Uterus (tissue), 4 donors: Measurements from ENCODE around the gene CDHR4. TPM values are rescaled to one million over a fixed set of nuclear protein-coding genes. Genes with fewer than 3 reads are reported as not detected.

Source experiments
- DNase-seq, 2 donors: peaks; one replicate each; pipeline ENCODE4 v3.0.0-alpha.2; 2019 to 2020
- H3K27ac ChIP-seq, 2 donors: fragments of 200-600 bp; sonication (generic); 1 replicate in 1 of 2; 2 replicates in 1 of 2; pipeline ENCODE4 v1.5.1; 2016 to 2018
- H3K27me3 ChIP-seq, 2 donors: fragments of 200-600 bp; sonication (generic); one replicate each; pipeline ENCODE4 v1.5.1; 2018 to 2019; ENCODE audit warnings: control low read depth in 1 of 2
- H3K36me3 ChIP-seq, 2 donors: fragments of 200-600 bp; sonication (generic); one replicate each; pipeline ENCODE4 v1.5.1; 2019; ENCODE audit warnings: control low read depth in 1 of 2
- H3K4me1 ChIP-seq, 2 donors: fragments of 200-600 bp; sonication (generic); one replicate each; pipeline ENCODE4 v1.5.1; 2018 to 2019; ENCODE audit warnings: control low read depth in 1 of 2
- H3K4me3 ChIP-seq, 2 donors: fragments of 200-600 bp; sonication (generic); 1 replicate in 1 of 2; 2 replicates in 1 of 2; pipeline ENCODE4 v1.5.1; 2018 to 2019; ENCODE audit warnings: mild to moderate bottlenecking in 1 of 2
- H3K9me3 ChIP-seq, 2 donors: fragments of 200-600 bp; sonication (generic); one replicate each; pipeline ENCODE4 v1.5.1; 2019; ENCODE audit warnings: control low read depth in 1 of 2
- POLR2A ChIP-seq, 2 donors: fragments of 450-650 bp; IDR thresholded peaks; one replicate each; pipeline ENCODE4 v1.6.1; 2016; ENCODE audit warnings: antibody characterized with exemption in 2 of 2, mild to moderate bottlenecking in 1 of 2, moderate library complexity in 1 of 2
- intact Hi-C: fragments of 100-400 bp; cut with DNase I; formaldehyde crosslinking; loops from one replicate; pipeline ENCODE4 v1.15.1; 2023; ENCODE audit warnings: low total_unique reads
- total RNA-seq, 4 donors: library from RNA; depleted of rRNA in 3 of 4; stranded (reverse); fragments of >200 nt in 3 of 4; gene quantifications; one replicate each; pipeline versions ENCODE4 v1.1.0 to v1.2.4, GENCODE V29; 2014 to 2023
- TF ChIP-seq, protein P1 (sequence below), 4 experiments: fragments of 200-600 bp in 2 of 4; fragments of 450-650 bp in 2 of 4; sonication (generic) in 2 of 4; IDR thresholded peaks; one replicate each; pipeline ENCODE4 v1.5.1; 2016 to 2019; ENCODE audit warnings: antibody characterized with exemption in 4 of 4, mild to moderate bottlenecking in 2 of 4, moderate library complexity in 1 of 4
- donor health status: DM: yes; HTN: yes; CAD: no.

Gene CDHR4
- total RNA-seq, 4 donors from 2014 or later = 0.41 to 1.6 TPM; not detected in 2

DNA sequence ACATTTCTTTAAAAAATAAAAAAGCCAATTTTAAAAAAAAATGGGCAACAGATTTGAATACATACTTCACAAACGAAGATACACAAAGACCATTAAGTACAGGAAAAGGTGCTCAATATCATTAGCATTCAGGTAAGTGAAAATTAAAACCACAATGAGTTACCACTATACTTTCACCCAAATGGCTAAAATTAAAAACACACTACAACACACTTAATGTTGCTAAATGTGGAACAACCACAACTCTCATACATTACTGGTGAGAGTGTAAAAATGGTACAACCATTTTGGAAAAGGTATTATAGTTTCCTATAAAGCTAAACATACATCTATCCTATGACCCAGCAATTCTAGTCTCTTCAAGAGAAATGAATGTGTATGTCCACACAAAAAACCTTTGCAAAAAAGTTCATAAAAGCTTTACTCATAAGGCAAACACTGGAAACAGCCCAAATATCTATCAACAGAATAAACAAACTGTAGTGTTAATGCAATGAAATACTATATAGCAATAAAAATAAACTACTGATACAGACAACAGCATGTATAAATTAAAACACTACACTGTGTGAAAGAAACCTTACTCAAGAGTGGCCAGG, 28.2 kb downstream of the CDHR4 start:
- no peaks in the 10 kb centered on the region for H3K4me1 ChIP-seq
- H3K36me3 ChIP-seq = no peaks in the 10 kb centered on the region
- H3K9me3 ChIP-seq = no peaks in the 10 kb centered on the region
- intact Hi-C loops = no loop called here
- no peak overlapping the region for H3K4me3 ChIP-seq
- no peak overlapping the region for H3K27ac ChIP-seq
- TF ChIP-seq, protein P1, sequence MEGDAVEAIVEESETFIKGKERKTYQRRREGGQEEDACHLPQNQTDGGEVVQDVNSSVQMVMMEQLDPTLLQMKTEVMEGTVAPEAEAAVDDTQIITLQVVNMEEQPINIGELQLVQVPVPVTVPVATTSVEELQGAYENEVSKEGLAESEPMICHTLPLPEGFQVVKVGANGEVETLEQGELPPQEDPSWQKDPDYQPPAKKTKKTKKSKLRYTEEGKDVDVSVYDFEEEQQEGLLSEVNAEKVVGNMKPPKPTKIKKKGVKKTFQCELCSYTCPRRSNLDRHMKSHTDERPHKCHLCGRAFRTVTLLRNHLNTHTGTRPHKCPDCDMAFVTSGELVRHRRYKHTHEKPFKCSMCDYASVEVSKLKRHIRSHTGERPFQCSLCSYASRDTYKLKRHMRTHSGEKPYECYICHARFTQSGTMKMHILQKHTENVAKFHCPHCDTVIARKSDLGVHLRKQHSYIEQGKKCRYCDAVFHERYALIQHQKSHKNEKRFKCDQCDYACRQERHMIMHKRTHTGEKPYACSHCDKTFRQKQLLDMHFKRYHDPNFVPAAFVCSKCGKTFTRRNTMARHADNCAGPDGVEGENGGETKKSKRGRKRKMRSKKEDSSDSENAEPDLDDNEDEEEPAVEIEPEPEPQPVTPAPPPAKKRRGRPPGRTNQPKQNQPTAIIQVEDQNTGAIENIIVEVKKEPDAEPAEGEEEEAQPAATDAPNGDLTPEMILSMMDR (IDR thresholded peaks at IDR 0.05) = no peak
- TF ChIP-seq POLR2A (IDR thresholded peaks at IDR 0.05) = no peak
- H3K27me3 ChIP-seq = no peaks in the 10 kb centered on the region
- DNase-seq = no peak

DNA sequence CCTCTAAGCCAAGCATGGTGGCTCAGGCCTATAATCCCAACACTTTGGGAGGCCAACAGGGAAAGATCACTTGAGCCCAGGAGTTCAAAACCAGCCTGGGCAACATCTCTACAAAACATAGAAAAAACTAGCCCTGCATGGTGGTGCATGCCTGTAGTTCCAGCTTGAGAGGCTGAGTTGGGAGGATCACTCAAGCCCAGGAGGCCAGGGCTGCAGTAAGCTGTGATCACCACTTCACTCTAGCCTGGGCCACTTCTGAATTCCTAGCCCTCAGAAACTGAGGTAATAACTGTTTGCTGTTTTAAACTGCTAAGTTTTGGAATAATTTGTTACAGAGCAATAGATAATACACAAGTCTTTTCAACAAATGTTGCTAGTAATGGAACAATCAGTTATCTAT, 29.7 kb downstream of the CDHR4 start:
- intact Hi-C loops = no loop called here

DNA sequence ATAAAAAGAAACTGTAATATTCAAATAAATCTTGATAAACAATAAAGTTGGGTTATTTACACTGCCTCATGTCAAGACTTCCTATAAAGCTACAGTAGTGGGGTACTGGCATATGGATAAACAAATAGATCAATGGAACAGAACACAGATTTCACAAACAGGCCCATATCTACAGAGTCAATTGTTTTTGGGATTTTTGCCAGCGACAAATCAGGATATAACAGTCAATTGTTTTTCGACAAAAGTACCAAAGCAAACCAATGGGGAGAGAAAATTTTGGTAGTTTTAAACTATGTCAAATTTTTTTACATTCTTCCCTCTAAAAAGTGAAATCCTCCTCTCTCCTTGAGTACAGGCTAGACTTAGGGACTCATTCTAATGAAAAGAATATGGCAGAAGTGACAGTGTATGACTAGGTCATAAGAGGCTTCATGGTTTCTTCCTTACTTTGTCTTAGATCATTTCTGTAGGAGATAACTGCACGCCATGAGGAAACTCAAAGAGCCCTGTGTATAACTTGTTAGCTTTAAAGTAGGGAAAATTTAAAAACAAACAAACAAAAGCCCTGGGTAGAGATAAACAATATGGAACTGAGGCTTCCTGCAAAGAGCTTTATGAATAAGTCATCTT, 30.3 kb downstream of the CDHR4 start:
- Histone ChIP-seq H3K27me3 (no peaks in the 10 kb centered on the region), H3K36me3 (no peaks in the 10 kb centered on the region), H3K27ac (no peak overlapping the region), H3K4me3 (no peak overlapping the region), H3K4me1 (no peaks in the 10 kb centered on the region), H3K9me3 (no peaks in the 10 kb centered on the region)
- DNase-seq = no peak
- intact Hi-C loops = no loop called here
- TF ChIP-seq POLR2A (IDR thresholded peaks at IDR 0.05) = no peak
- TF ChIP-seq, protein P1 (IDR thresholded peaks at IDR 0.05) = no peak

More for the DNA sequence above, 29.7 kb downstream of the CDHR4 start:
- Histone ChIP-seq H3K27me3 (no peaks in the 10 kb centered on the region), H3K4me3 (no peak overlapping the region), H3K27ac (no peak overlapping the region), H3K9me3 (no peaks in the 10 kb centered on the region), H3K4me1 (no peaks in the 10 kb centered on the region), H3K36me3 (no peaks in the 10 kb centered on the region)
- no peak for TF ChIP-seq POLR2A (IDR thresholded peaks at IDR 0.05)
- TF ChIP-seq, protein P1 (IDR thresholded peaks at IDR 0.05) = no peak
- DNase-seq = no peak

DNA sequence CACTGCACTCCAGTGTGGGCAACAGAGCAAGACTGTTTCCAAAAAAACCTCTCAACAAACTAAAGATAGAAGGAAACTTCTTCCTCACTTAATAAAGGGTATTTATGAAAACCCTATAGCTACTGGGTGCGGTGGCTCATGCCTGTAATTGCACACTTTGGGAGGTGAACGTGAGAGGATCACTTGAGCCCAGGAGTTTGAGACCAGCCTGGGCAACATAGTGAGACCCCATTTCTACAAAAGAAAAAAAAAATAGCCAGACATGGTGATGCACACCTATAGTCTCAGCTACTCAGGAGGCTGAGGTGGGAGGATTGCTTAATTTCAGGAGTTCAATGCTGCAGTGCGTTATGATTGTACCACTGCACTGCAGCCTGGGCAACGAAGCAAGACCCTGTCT, 35.7 kb downstream of the CDHR4 start:
- DNase-seq = no peak
- Histone ChIP-seq H3K27me3 (no peaks in the 10 kb centered on the region), H3K4me3 (no peak overlapping the region), H3K36me3 (no peaks in the 10 kb centered on the region), H3K9me3 (no peaks in the 10 kb centered on the region), H3K27ac (no peak overlapping the region), H3K4me1 (no peaks in the 10 kb centered on the region)
- TF ChIP-seq, protein P1 (IDR thresholded peaks at IDR 0.05) = no peak
- intact Hi-C loops = no loop called here

DNA sequence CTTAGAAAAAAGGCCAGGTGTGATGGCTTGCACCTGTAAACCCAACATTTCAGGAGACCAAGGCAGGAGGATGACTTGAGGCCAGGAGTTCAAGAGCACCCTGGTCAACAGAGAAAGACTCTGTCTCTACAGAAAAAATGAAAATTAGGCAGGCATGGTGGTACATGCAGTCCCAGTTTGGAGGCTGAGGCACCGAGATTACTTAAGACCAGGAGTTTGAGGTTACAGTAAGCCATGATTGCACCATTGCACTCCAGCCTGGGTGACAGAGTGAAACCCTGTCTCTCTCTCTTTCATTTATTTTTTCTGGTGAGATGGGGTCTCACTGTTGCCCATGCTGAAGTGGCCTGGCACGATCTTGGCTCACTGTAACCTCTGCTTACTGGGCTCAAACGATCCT, 38.0 kb downstream of the CDHR4 start:
- intact Hi-C loops = no loop called here
- H3K4me1 ChIP-seq = no peaks in the 10 kb centered on the region
- H3K27me3 ChIP-seq = no peaks in the 10 kb centered on the region
- no peaks in the 10 kb centered on the region for H3K36me3 ChIP-seq
- H3K27ac ChIP-seq = no peak overlapping the region
- H3K9me3 ChIP-seq = no peaks in the 10 kb centered on the region
- DNase-seq = no peak
- no peak overlapping the region for H3K4me3 ChIP-seq
- no peak for TF ChIP-seq POLR2A (IDR thresholded peaks at IDR 0.05)
- TF ChIP-seq, protein P1 (IDR thresholded peaks at IDR 0.05) = no peak
